GM19025 (cell line): ENCODE results near the gene SLC16A4.

ENCODE experiments used
- ATAC-seq: cut with Tn5 transposase; IDR thresholded peaks from one replicate; pipeline ENCODE4 v1.9.1; 2021; ENCODE audit warnings: mild to moderate bottlenecking, low read depth, moderate library complexity; ENCODE audit not compliant: unreplicated experiment

The SLC16A4 gene

GRCh38 chr1:110370827-110371226 lies 20.0 kb downstream of the SLC16A4 start:
- ATAC-seq = no peak

- no peak for ATAC-seq
Measured at GRCh38 chr1:110364221-110364620, 26.6 kb downstream of the SLC16A4 start.

GRCh38 chr1:110361856-110362255 lies 29.0 kb downstream of the SLC16A4 start:
- no peak for ATAC-seq

- no peak for ATAC-seq
Measured at GRCh38 chr1:110360431-110360830, 30.4 kb downstream of the SLC16A4 start.

- no peak for ATAC-seq
Measured at GRCh38 chr1:110356379-110356778, 34.4 kb downstream of the SLC16A4 start.

GRCh38 chr1:110355321-110355720 lies 35.5 kb downstream of the SLC16A4 start:
- no peak for ATAC-seq

GRCh38 chr1:110350360-110350759 lies 40.5 kb downstream of the SLC16A4 start:
- ATAC-seq = no peak

GRCh38 chr1:110348771-110349170 lies 42.1 kb downstream of the SLC16A4 start:
- ATAC-seq = no peak

- no peak for ATAC-seq
Measured at GRCh38 chr1:110348050-110348449, 42.8 kb downstream of the SLC16A4 start.

GRCh38 chr1:110347182-110347893 lies 43.5 kb downstream of the SLC16A4 start:
- ATAC-seq = no peak

- ATAC-seq = no peak
Measured at GRCh38 chr1:110346690-110347089, 44.1 kb downstream of the SLC16A4 start.

GRCh38 chr1:110345480-110345879 lies 45.3 kb downstream of the SLC16A4 start:
- no peak for ATAC-seq

GRCh38 chr1:110344152-110344551 lies 46.7 kb downstream of the SLC16A4 start:
- no peak for ATAC-seq

GRCh38 chr1:110343249-110343648 lies 47.6 kb downstream of the SLC16A4 start:
- ATAC-seq = no peak

GRCh38 chr1:110341872-110342331 lies 48.9 kb downstream of the SLC16A4 start:
- no peak for ATAC-seq

GRCh38 chr1:110341146-110341871 lies 49.5 kb downstream of the SLC16A4 start:
- ATAC-seq = no peak

GRCh38 chr1:110340207-110340468 lies 50.7 kb downstream of the SLC16A4 start:
- ATAC-seq = no peak

- ATAC-seq = no peak
Measured at GRCh38 chr1:110339407-110340206, 51.2 kb downstream of the SLC16A4 start.

GRCh38 chr1:110338886-110339406 lies 51.9 kb downstream of the SLC16A4 start, which contains the start of gene RBM15:
Gene RBM15 (plus strand): TSS chr1:110339377. CDS start chr1:110339406, 29 bp downstream.
- peak; percentile 60 for ATAC-seq

GRCh38 chr1:110338309-110338885 lies 52.4 kb downstream of the SLC16A4 start:
- ATAC-seq = peak; percentile 64
